ENCODE data around the gene SLC35F1. TPM values are rescaled to one million over a fixed set of nuclear protein-coding genes. Genes with fewer than 3 reads are reported as not detected.

The SLC35F1 gene
- total and polyA plus RNA-seq, 10 of the 15 experiments (the other 5 are each of a cell fraction or from before 2014, with no cell fraction given): 0.01 TPM; not detected in 9

- no TSS peak for BruUV-seq (replicated peaks)
- ChIA-PET POLR2A (no interaction called here), SMC1A (ENCODE audit: uncharacterized antibody, unreplicated experiment) (interaction anchor here (1.2 kb wide), 1 partner anchor 10 kb away, joined by 4 read pairs; no protein-coding TSS in a partner anchor), RAD21 (ENCODE audit: unreplicated experiment) (no interaction called here), CTCF (no interaction called here)
- WGBS (ENCODE audit: insufficient coverage, insufficient replicate concordance, low lambda C conversion rate, missing lambda C conversion rate): 100% methylated on average over 1 of the region's 1 CpG
- Histone ChIP-seq H3K27ac (ENCODE audit: control insufficient read depth, insufficient read depth) (no peak overlapping the region), H3K36me3 (ENCODE audit: control insufficient read depth in 2 of 2, insufficient read depth in 2 of 2, low read length in 1 of 2) (no peaks in the 10 kb centered on the region), H3K4me3 (no peak overlapping the region), H3K27me3 (replicated peaks in 1 of 2; ENCODE audit: control insufficient read depth in 2 of 2, insufficient read depth in 2 of 2, low read length in 1 of 2) (no peaks in the 10 kb centered on the region), H2AFZ (ENCODE audit: control insufficient read depth, low read depth, low read length) (no peak overlapping the region), H3K79me2 (ENCODE audit: control insufficient read depth, insufficient read depth, low read length) (no peaks in the 10 kb centered on the region), H3K9me3 (replicated peaks; ENCODE audit: control insufficient read depth, insufficient read depth, low read length) (no peaks in the 10 kb centered on the region), H3K9ac (ENCODE audit: control insufficient read depth, insufficient read depth, low read length) (no peak overlapping the region), H3K4me2 (ENCODE audit: control insufficient read depth, insufficient read depth) (no peak overlapping the region), H4K20me1 (ENCODE audit: control insufficient read depth, insufficient read depth) (no peaks in the 10 kb centered on the region), H3K4me1 (ENCODE audit: control insufficient read depth, insufficient read depth, low read length) (no peaks in the 10 kb centered on the region)
- in situ Hi-C loops (cut with MboI): no loop called here
- DNase-seq (ENCODE audit: low read depth, low spot score): no peak
- FAIRE-seq: no peak
- no peak for TF ChIP-seq RUNX3 (IDR thresholded peaks at IDR 0.05; ENCODE audit: low read length)
- intact Hi-C loops (cut with micrococcal nuclease; ENCODE audit: unreplicated experiment): no loop called here
- ATAC-seq: no peak
These were observed 216.5 kb downstream of the SLC35F1 start for GRCh38 chr6:118123503-118124037.

GRCh38 chr6:118124851-118125250 is 217.8 kb downstream of the SLC35F1 start:
- RAD21 ChIA-PET (ENCODE audit: unreplicated experiment): no interaction called here
- no peaks in the 10 kb centered on the region for H3K9me3 ChIP-seq (replicated peaks; ENCODE audit: control insufficient read depth, insufficient read depth, low read length)
- WGBS (ENCODE audit: insufficient coverage, insufficient replicate concordance, low lambda C conversion rate, missing lambda C conversion rate): 0% methylated on average over 2 of the region's 2 CpGs

More at GRCh38 chr6:118124851-118125250, 217.8 kb downstream of the SLC35F1 start:
- H2AFZ ChIP-seq (ENCODE audit: control insufficient read depth, low read depth, low read length): no peak overlapping the region
- no peak for FAIRE-seq
- no peak for DNase-seq (ENCODE audit: low read depth, low spot score)
- no peaks in the 10 kb centered on the region for H3K36me3 ChIP-seq (ENCODE audit: control insufficient read depth in 2 of 2, insufficient read depth in 2 of 2, low read length in 1 of 2)
- H3K27ac ChIP-seq (ENCODE audit: control insufficient read depth, insufficient read depth): no peak overlapping the region
- H3K79me2 ChIP-seq (ENCODE audit: control insufficient read depth, insufficient read depth, low read length): no peaks in the 10 kb centered on the region
- BruUV-seq (replicated peaks): no TSS peak
- no peaks in the 10 kb centered on the region for H3K4me1 ChIP-seq (ENCODE audit: control insufficient read depth, insufficient read depth, low read length)
- no peaks in the 10 kb centered on the region for H4K20me1 ChIP-seq (ENCODE audit: control insufficient read depth, insufficient read depth)
- intact Hi-C loops (cut with micrococcal nuclease; ENCODE audit: unreplicated experiment): no loop called here
- TF ChIP-seq YY1 (IDR thresholded peaks at IDR 0.05; ENCODE audit: low read depth, low read length) (no peak), CREM (IDR thresholded peaks at IDR 0.05; ENCODE audit: low read depth) (no peak), SMAD1 (IDR thresholded peaks at IDR 0.05; ENCODE audit: low read depth, partially characterized antibody) (no peak)
- in situ Hi-C loops (cut with MboI): no loop called here
- no peaks in the 10 kb centered on the region for H3K27me3 ChIP-seq (replicated peaks in 1 of 2; ENCODE audit: control insufficient read depth in 2 of 2, insufficient read depth in 2 of 2, low read length in 1 of 2)
- no peak for ATAC-seq
- no peak overlapping the region for H3K9ac ChIP-seq (ENCODE audit: control insufficient read depth, insufficient read depth, low read length)
- CTCF ChIA-PET: no interaction called here
- no peak overlapping the region for H3K4me2 ChIP-seq (ENCODE audit: control insufficient read depth, insufficient read depth)
- SMC1A ChIA-PET (ENCODE audit: uncharacterized antibody, unreplicated experiment): no interaction called here
- POLR2A ChIA-PET: no interaction called here
- H3K4me3 ChIP-seq: no peak overlapping the region
